Muscle of back (tissue), 11 donors: ENCODE results near the gene FCHO1. TPM values are rescaled to one million over a fixed set of nuclear protein-coding genes. Genes with fewer than 3 reads are reported as not detected.
"Not testable (repeated sequence)": the region's sequence is repeated elsewhere in the genome, so short reads cannot be mapped to it uniquely, and the experiment has no call there.

Experiments
- DNase-seq, 3 donors: peaks; one replicate each; pipeline versions ENCODE4 v3.0.0 to v3.0.0-alpha.2; 2013
- polyA plus RNA-seq, 10 donors: library from polyadenylated mRNA; unstranded; fragments of 120-200 nt; gene quantifications; one replicate each; pipeline ENCODE4 v1.2.1, GENCODE V29; 2013; ENCODE audit not compliant: insufficient read length in 10 of 10

FCHO1 gene
- polyA plus RNA-seq, 10 donors: 0.29 to 1.7 (median 0.80) TPM

DNA sequence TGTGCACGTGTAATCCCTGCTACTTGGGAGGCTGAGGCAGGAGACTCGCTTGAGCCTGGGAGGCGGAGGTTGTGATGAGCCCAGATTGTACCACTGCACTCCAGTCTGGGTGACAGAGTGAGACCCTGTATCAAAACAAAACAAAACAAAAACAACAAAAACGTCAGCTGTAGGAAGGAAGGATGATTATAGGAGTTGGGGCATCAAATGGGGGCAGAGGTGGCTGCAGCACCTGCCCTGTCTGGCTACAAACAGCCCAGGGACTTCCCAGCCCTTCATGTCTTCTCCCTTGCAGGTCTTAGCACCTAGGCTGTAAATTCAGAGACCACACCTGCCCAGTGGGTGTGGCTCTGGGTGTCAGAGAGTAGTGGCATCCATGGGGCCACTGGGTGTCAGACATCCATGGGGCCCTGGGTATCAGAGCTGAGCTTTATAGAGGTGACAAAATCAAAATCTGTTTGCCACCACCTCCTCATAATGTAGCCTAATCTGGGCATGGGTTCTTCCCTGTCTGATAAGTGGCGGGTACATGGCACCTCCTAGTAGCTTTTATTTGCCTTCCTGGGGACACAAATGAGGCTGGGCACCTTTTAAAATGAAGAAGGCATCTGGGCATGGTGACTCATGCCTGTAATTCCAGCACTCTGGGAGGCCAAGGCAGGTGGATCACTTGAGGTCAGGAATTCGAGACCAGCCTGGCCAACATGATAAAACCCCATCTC, 38.9 kb downstream of the FCHO1 start:
- no peak for DNase-seq

GRCh38 chr19:17794412-17794730, 43.1 kb downstream of the FCHO1 start:
- no peak for DNase-seq

DNA sequence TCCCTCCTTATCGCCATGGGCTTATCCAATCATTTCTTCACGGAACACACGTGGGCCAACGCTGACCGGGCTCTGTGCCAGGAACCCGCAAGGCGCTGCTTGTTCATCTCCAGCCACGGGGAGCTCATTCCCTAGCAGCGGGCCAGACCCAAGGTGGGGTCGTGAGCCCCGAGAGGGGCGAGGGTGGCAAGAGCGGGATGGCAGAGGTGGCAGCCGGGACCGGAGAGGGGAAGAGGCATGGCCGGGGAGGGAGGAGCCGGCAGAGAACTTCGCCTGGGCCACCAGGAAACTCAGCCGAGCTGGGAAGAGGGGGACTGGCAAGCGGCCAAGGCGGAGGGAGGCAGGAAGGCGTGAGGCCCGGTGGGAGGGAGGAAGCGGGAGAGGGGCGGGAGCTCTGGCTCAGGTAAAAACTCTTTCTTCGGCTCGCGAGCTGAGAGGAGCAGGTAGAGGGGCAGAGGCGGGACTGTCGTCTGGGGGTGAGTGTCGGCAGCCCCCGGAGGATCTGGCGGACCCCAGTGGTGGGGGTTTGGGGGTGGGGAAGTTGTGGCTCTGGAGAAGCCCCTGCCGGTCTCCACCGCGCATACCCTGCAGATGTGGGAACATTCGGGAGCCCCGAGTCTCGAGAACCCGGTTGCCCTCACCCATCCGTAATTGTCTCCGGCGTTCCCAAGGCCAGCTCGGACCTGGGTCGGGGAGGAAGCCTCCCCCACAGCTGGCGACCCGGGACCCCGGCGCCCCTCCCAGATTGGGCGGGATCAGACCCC, 43.6 kb downstream of the FCHO1 start, which contains the start of gene B3GNT3:
TSS of gene B3GNT3 (plus strand) at position 408 of the 764 bp plus-strand sequence. CDS start 12,670 bp downstream, outside the sequence.
- DNase-seq: no peak

GRCh38 chr19:17795495-17795856, 44.2 kb downstream of the FCHO1 start:
- no peak for DNase-seq

- DNase-seq: no peak
Observed at GRCh38 chr19:17796013-17796837, 44.9 kb downstream of the FCHO1 start.

DNA sequence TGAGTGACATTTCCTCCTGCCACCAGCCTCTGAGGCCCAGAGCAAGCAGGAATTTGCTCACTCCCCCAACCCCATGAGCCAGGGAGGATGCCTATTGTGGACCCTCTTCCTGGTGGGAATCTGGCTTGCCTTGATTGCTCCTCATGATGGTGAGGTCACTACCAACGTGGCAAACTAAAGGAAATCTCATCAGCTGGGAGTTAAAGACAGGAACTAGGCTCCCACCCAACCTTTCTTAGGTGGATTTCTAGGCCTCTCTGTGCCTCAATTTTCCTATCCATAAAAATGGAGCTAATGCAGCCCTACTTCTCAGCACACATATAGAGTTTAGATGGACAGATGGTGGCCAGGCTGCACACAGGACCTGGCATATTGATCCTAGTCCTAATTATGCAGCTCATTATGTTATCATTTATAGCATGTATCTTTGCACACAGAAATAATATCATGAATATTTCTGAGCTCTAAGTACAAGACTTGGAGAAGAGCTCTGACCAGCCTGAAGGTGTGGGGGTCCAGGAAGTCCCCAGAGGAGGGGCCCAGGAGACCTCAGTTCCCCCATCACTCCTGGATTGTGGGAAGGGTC, 45.7 kb downstream of the FCHO1 start:
- no peak for DNase-seq

DNA sequence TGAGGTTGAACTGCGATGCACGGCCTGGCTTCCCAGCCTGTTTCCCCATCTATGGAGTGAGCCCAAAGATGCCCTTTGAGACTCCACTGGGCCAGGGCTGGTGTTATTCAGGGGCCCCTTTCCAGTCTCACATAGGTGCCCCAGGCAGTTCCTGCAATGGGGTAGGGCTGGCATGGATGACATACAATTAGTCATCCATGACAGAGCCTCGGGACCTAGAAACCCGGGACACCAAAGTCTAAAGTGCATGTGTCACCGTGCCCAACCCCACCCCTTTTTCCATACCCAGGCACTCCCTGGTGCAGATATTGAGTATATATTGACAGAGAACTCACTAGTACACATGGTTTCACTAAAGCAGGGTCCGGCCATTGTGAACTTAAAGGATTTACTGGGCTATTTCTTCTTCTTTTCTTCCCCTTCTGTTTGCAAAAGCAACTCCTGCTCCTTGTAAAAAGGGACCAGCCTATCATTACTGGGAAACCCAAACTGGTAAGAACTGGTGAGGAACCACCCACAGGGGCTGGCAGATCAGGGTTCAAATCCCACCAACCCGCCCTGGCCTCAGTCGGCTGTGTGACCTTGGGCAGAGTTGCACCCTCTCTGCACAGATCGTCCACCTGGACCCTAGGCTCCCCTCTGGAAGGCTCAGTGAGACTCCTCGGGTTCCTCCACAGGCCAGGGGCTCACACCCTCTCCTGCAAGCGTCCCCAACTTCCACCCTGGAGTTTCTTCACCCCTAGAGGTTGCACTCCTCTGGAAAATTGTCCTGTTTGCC, 46.3 kb downstream of the FCHO1 start:
- no peak for DNase-seq

- DNase-seq: not testable (repeated sequence)
Observed at GRCh38 chr19:17798599-17798998, 47.3 kb downstream of the FCHO1 start.

- no peak for DNase-seq
Observed at GRCh38 chr19:17802137-17802858, 51.0 kb downstream of the FCHO1 start.

DNA sequence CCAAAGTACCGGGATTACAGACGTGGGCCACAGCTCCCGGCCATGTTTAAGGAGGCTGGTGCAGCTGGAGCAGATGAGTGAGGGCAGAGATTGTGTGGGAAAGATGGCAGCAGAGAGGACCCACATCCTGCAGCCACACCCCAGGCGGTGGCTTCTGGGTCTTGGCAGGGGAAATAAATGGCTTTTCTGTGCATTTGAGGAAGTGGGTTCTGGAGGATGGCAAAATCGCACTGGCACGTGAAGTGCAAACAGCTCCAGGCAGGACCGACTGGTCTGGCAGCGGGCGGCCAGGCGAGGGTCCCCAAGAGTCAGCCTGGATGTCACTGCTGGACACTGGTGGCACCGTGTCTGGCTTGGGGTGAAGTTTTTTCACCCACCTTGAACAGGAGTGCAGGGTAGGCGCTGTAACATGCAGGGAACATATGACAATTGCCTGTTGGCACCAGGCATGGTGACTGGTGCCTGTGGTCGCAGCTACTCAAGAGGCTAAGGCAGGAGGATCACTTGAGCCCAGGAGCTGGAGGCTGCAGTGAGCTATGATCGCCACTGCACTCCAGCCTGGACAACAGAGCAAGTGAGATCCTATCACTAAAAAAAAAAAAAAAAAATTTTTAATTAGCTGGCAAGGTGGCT, 52.1 kb downstream of the FCHO1 start:
- DNase-seq: no peak

DNA sequence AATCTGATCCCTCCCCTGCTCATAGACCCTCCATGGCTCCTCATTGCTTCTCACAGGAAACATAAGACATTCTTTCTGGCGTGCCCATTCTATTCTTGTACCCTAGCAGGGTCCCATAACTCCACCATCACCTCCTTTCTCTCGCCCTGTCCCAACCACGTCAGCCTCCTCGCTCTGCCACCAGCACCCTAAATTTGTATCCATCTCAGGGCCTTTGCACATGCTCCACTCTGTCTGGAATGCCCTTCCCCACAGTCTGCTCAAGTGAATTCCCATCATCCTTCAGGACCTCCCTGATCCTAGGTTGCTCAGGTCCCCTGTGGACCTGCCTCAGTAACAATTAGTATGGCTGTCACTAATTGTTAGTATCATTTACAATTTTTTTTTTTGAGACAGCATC, 54.1 kb downstream of the FCHO1 start:
- DNase-seq: no peak

DNA sequence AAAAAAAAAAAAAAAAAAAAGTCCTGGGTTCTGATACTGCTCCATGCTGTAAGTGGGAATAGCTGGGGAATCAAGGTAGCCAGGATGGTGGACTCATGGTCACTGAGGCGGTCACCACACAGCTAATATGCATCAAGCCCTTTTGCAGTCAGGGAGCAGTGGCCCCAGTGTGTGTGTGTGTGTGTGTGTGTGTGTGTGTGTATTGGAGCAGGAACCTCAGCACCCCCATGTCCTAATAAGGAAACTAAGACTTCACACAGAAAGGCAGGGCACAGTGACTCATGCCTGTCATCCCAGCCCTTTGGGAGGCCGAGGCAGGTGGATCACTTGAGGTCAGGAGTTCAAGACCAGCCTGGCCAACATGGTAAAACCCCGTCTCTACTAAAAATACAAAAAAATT, 55.7 kb downstream of the FCHO1 start:
- no peak for DNase-seq

DNA sequence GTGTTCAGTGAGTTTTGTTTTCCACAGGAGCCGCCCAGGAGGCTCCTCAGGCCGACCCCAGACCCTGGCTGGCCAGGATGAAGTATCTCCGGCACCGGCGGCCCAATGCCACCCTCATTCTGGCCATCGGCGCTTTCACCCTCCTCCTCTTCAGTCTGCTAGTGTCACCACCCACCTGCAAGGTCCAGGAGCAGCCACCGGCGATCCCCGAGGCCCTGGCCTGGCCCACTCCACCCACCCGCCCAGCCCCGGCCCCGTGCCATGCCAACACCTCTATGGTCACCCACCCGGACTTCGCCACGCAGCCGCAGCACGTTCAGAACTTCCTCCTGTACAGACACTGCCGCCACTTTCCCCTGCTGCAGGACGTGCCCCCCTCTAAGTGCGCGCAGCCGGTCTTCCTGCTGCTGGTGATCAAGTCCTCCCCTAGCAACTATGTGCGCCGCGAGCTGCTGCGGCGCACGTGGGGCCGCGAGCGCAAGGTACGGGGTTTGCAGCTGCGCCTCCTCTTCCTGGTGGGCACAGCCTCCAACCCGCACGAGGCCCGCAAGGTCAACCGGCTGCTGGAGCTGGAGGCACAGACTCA, 56.5 kb downstream of the FCHO1 start:
- DNase-seq: no peak

- DNase-seq: no peak
Observed at GRCh38 chr19:17811103-17811502, 59.8 kb downstream of the FCHO1 start.

DNA sequence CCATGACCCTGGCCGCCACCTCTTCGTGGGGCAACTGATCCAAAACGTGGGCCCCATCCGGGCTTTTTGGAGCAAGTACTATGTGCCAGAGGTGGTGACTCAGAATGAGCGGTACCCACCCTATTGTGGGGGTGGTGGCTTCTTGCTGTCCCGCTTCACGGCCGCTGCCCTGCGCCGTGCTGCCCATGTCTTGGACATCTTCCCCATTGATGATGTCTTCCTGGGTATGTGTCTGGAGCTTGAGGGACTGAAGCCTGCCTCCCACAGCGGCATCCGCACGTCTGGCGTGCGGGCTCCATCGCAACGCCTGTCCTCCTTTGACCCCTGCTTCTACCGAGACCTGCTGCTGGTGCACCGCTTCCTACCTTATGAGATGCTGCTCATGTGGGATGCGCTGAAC, 60.4 kb downstream of the FCHO1 start:
- DNase-seq: no peak

GRCh38 chr19:17812099-17812498, 60.8 kb downstream of the FCHO1 start:
- no peak for DNase-seq

DNA sequence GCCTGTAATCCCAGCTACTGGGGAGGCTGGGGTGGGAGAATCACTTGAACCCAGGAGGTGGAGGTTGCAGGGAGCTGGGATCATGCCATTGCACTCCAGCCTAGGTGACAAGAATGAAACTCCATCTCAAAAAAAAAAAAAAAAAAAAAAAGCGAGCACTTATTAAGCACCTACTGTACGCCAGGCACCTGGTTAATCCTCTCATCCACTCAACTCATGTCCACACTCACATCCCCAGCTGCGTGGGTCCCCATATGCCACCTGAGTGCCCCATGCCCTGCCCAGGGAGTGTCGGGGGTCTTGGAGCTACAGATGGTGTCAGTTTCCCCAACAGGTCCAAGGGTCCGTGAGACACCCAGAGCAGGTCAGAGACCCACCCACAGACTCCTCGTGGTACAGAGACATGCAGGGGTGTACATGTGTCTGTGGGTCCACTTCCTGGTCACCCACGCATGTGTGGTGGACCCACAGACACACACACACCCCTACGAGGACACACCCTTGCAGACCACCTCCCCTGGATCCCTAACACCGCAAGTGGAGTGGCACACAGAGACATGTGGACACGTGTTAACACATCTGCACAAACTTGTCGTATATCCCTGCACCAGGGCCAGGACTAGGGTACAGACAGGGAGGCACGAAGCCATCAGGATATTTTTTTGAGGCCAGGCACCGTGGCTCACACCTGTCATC, 66.5 kb downstream of the FCHO1 start:
- DNase-seq: no peak

DNA sequence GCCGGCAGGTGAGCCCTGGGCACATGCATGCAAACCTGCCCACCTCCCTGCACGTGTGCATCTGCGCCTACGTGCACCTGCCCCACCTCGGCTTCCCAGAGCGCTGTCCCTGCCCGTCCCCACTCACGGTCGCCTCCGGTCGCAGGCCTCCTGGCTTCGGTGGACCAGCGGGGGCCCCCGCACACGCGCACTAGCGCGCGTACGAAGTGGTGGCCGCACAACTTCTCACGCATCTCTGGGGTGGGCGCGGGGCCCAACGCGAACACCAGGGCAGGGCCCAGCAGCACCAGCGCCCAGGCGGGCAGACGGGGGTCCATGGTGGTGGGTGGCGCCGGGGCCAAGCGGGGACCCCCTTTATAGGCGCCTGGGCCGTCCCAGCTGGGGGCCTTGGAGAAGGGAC, 69.9 kb downstream of the FCHO1 start, which contains the start of gene INSL3:
TSS of gene INSL3 (minus strand) at position 330 of the 400 bp plus-strand sequence. CDS start at position 317, 13 bp downstream.
- DNase-seq: no peak

GRCh38 chr19:17824339-17824738, 73.1 kb downstream of the FCHO1 start:
- no peak for DNase-seq
